ENCODE data around the gene IGHMBP2.
A peak's percentile ranks its signal among the peaks of the same experiment; 100 is the strongest.

The IGHMBP2 gene

DNA sequence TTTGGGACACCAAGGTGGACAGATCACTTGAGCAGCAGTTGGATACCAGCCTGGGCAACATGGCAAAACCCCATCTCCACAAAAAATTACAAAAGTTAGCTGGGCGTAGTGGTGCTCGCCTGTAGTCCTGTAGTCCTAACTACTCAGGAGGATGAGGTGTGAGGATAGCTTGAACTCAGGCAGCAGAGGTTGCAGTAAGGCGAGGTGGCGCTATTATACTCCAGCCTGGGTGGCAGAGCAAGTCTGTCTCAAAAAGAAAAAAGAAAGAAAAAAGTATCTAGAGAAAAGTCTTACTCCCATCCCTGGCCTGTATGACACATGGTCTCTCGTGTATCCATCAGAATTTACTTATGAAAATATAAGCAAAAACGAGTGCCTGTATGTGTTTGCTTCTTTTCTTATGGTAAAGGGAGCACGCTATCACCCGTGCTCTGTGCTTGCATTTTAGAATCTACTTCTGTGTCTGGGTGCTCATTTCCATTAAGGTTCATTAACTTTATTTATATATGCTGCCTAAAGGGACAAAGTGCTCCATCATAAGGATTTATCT is 46.6 kb upstream of the IGHMBP2 start:
- Histone ChIP-seq H3K79me2 (no peaks in the 10 kb centered on the region), H3K4me1 (no peaks in the 10 kb centered on the region), H3K27me3 (ENCODE audit: control insufficient read depth, insufficient read depth, low read length) (no peaks in the 10 kb centered on the region), H3K36me3 (ENCODE audit: control insufficient read depth, insufficient read depth, low read length) (no peaks in the 10 kb centered on the region), H3K4me2 (ENCODE audit: low read length) (no peak overlapping the region), H2AFZ (no peak overlapping the region), H3K9me3 (ENCODE audit: control insufficient read depth, low read length) (no peaks in the 10 kb centered on the region), H3K27ac (peak overlapping the region; percentile 41), H3K4me3 (ENCODE audit: low read depth, low read length) (no peak overlapping the region), H3K9ac (no peak overlapping the region)
- TF ChIP-seq, protein P1, sequence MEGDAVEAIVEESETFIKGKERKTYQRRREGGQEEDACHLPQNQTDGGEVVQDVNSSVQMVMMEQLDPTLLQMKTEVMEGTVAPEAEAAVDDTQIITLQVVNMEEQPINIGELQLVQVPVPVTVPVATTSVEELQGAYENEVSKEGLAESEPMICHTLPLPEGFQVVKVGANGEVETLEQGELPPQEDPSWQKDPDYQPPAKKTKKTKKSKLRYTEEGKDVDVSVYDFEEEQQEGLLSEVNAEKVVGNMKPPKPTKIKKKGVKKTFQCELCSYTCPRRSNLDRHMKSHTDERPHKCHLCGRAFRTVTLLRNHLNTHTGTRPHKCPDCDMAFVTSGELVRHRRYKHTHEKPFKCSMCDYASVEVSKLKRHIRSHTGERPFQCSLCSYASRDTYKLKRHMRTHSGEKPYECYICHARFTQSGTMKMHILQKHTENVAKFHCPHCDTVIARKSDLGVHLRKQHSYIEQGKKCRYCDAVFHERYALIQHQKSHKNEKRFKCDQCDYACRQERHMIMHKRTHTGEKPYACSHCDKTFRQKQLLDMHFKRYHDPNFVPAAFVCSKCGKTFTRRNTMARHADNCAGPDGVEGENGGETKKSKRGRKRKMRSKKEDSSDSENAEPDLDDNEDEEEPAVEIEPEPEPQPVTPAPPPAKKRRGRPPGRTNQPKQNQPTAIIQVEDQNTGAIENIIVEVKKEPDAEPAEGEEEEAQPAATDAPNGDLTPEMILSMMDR (IDR thresholded peaks at IDR 0.05), result no peak

DNA sequence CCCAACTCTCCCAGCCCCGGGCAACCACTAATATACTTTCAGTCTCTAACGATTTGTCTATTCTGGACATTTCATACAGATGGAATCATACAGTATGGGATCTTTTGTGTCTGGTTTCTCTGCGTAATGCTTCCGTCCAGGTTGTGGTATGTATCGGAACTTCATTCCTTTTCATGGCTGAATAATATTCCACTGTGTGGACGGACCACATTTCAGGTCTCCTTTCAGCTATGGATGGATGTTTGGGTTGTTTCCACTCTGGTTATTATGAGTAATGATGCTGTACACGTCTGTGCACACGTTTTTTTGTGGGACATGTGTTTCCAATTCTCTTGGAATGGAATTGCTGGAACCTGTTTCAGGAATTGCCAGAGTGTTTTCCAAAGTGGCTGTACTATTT is 44.6 kb upstream of the IGHMBP2 start:
- no peak overlapping the region for H3K9ac ChIP-seq
- no peaks in the 10 kb centered on the region for H3K27me3 ChIP-seq (ENCODE audit: control insufficient read depth, insufficient read depth, low read length)
- H3K79me2 ChIP-seq, result no peaks in the 10 kb centered on the region
- H3K36me3 ChIP-seq (ENCODE audit: control insufficient read depth, insufficient read depth, low read length), result no peaks in the 10 kb centered on the region
- H3K4me1 ChIP-seq, result no peaks in the 10 kb centered on the region
- no peak overlapping the region for H2AFZ ChIP-seq
- no peak overlapping the region for H3K4me3 ChIP-seq (ENCODE audit: low read depth, low read length)
- no peak overlapping the region for H3K27ac ChIP-seq
- TF ChIP-seq, protein P1 (IDR thresholded peaks at IDR 0.05), result no peak
- no peaks in the 10 kb centered on the region for H3K9me3 ChIP-seq (ENCODE audit: control insufficient read depth, low read length)
- no peak overlapping the region for H3K4me2 ChIP-seq (ENCODE audit: low read length)

DNA sequence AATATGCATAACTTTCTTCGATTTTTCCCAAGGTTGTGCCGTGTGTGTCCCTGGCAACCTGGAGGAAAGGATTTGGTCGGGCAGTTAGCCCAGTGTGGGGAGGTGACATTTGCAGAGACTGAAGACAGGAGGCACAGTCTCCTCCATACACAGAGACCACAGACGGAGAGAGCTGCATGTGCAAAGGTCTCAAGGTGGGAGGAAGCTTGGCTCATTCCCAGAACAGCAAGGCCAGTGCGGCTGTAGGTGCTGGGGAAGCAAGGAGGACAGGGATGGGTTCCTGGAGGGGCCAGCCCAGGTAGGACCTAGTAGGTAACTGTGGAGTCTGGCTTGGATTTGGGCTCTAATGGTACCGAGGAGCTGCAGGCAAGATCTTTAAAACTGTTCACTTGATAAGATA is 41.3 kb upstream of the IGHMBP2 start:
- Histone ChIP-seq H3K27ac (no peak overlapping the region), H3K36me3 (ENCODE audit: control insufficient read depth, insufficient read depth, low read length) (no peaks in the 10 kb centered on the region), H3K9me3 (ENCODE audit: control insufficient read depth, low read length) (no peaks in the 10 kb centered on the region), H3K79me2 (no peaks in the 10 kb centered on the region), H3K4me3 (ENCODE audit: low read depth, low read length) (no peak overlapping the region), H2AFZ (no peak overlapping the region), H3K4me1 (no peaks in the 10 kb centered on the region), H3K27me3 (ENCODE audit: control insufficient read depth, insufficient read depth, low read length) (no peaks in the 10 kb centered on the region), H3K4me2 (ENCODE audit: low read length) (no peak overlapping the region), H3K9ac (no peak overlapping the region)
- TF ChIP-seq, protein P1 (IDR thresholded peaks at IDR 0.05), result no peak

DNA sequence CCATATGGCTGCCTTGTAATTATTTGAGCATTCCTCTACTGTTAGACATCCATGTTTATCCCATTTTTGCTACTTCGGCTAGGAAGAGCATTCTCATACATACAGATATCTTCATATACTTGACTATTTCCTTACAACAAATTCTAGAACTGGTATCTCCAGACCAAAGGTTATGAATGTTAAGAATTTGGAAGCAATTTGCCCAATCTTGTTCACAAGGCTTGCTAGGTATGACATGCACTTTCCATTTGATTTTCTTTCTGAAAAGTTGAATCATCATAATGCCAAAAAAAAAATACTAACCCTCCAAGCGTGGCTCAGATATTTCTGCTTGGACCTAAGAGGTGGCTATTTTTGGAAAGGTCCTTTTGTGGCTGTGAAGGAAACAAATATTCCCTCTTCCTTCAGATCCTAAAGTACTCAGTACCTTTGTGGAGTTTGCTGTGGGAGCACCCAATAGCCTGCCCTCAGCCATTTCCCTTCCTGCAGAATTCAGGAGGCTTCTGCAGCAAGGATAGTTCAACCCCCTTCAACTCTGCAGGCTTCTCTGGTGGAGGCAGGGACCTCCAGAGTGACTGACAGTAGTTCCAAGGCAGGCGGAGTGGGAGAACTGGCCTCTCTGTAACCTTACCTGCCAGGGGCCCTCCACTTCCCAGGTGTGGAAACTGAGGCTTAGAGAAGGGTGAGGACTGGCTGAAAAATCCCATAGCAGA is 40.0 kb upstream of the IGHMBP2 start:
- no peak overlapping the region for H2AFZ ChIP-seq
- no peak overlapping the region for H3K4me3 ChIP-seq (ENCODE audit: low read depth, low read length)
- H3K4me2 ChIP-seq (ENCODE audit: low read length), result no peak overlapping the region
- H3K79me2 ChIP-seq, result no peaks in the 10 kb centered on the region
- no peaks in the 10 kb centered on the region for H3K9me3 ChIP-seq (ENCODE audit: control insufficient read depth, low read length)
- H3K4me1 ChIP-seq, result no peaks in the 10 kb centered on the region
- no peaks in the 10 kb centered on the region for H3K27me3 ChIP-seq (ENCODE audit: control insufficient read depth, insufficient read depth, low read length)
- H3K36me3 ChIP-seq (ENCODE audit: control insufficient read depth, insufficient read depth, low read length), result no peaks in the 10 kb centered on the region
- TF ChIP-seq, protein P1 (IDR thresholded peaks at IDR 0.05), result no peak
- no peak overlapping the region for H3K27ac ChIP-seq
- no peak overlapping the region for H3K9ac ChIP-seq

DNA sequence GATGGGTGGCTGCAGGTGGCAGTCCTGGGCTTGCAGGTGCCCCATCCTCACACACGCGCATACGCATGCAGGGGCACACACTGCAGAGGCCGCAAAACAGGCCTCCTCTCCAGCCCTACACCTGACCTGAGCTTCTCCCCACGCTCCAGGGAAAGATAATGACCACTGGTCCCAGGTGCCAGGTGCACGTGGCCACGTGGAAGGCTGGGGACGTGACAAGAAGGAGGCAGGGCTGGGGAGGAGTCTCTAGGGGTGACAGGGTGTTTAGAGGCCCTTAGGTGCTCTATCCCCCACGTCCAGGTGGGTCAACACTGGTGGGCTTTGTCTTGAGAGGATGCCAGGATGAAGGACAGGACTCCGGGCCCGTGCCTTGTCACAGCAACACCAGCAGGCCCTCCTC is 38.5 kb upstream of the IGHMBP2 start:
- H3K4me2 ChIP-seq (ENCODE audit: low read length), result no peak overlapping the region
- no peaks in the 10 kb centered on the region for H3K4me1 ChIP-seq
- H3K79me2 ChIP-seq, result no peaks in the 10 kb centered on the region
- TF ChIP-seq, protein P1 (IDR thresholded peaks at IDR 0.05), result no peak
- H3K27me3 ChIP-seq (ENCODE audit: control insufficient read depth, insufficient read depth, low read length), result no peaks in the 10 kb centered on the region
- H2AFZ ChIP-seq, result no peak overlapping the region
- H3K9ac ChIP-seq, result no peak overlapping the region
- no peaks in the 10 kb centered on the region for H3K9me3 ChIP-seq (ENCODE audit: control insufficient read depth, low read length)
- H3K36me3 ChIP-seq (ENCODE audit: control insufficient read depth, insufficient read depth, low read length), result no peaks in the 10 kb centered on the region
- no peak overlapping the region for H3K4me3 ChIP-seq (ENCODE audit: low read depth, low read length)
- H3K27ac ChIP-seq, result no peak overlapping the region

Data from parathyroid adenoma (tissue), 2 donors.